K562 (cell line): Measurements from ENCODE around the gene HSD17B12. TPM values are rescaled to one million over a fixed set of nuclear protein-coding genes. Genes with fewer than 3 reads are reported as not detected.

ENCODE experiments used
- BRCA1 ChIP-seq, 2 experiments: fragments of 450-650 bp in 1 of 2; sonication (generic) in 1 of 2; formaldehyde crosslinking in 1 of 2; IDR thresholded peaks; 2 replicates each; pipeline versions ENCODE4 v1.5.0 to v1.6.1; 2017 to 2020; ENCODE audit warnings: mild to moderate bottlenecking in 1 of 2, missing genetic modification reagents in 1 of 2
- CC2D1A ChIP-seq: fragments of 450-650 bp; IDR thresholded peaks from 2 replicates; pipeline ENCODE4 v1.6.1; 2017; ENCODE audit warnings: mild to moderate bottlenecking
- DDX20 ChIP-seq: fragments of 450-650 bp; IDR thresholded peaks from 2 replicates; pipeline ENCODE4 v1.6.1; 2016; ENCODE audit warnings: missing genetic modification characterization, low read depth, mild to moderate bottlenecking, missing compliant biosample characterization, moderate library complexity
- DPF2 ChIP-seq: fragments of 450-650 bp; IDR thresholded peaks from 2 replicates; pipeline ENCODE4 v1.6.1; 2016
- EHMT2 ChIP-seq: fragments of 450-650 bp; IDR thresholded peaks from 2 replicates; pipeline ENCODE4 v1.6.1; 2018; ENCODE audit warnings: antibody characterized with exemption
- FOXK1 ChIP-seq: sonication (generic); formaldehyde crosslinking; IDR thresholded peaks from 2 replicates; pipeline ENCODE4 v1.8.0; 2022; ENCODE audit warnings: missing genetic modification reagents, mild to moderate bottlenecking, borderline replicate concordance
- MCM5 ChIP-seq: fragments of 450-650 bp; IDR thresholded peaks from 2 replicates; pipeline ENCODE4 v1.6.1; 2016; ENCODE audit warnings: low read depth
- NFIC ChIP-seq: fragments of 450-650 bp; IDR thresholded peaks from 2 replicates; pipeline ENCODE4 v1.6.1; 2017; ENCODE audit warnings: mild to moderate bottlenecking, inconsistent platforms
- POLR2G ChIP-seq: fragments of 200-400 bp; formaldehyde crosslinking; IDR thresholded peaks from 2 replicates; pipeline ENCODE4 v1.6.1; 2017; ENCODE audit warnings: low read depth, mild to moderate bottlenecking, antibody characterized with exemption, low read length, moderate library complexity
- RBBP5 ChIP-seq: fragments of 200-600 bp; sonication (generic); IDR thresholded peaks from 2 replicates; pipeline ENCODE4 v1.6.1; 2012; ENCODE audit warnings: borderline replicate concordance, mild to moderate bottlenecking, low read length, control low read depth, inconsistent platforms; ENCODE audit not compliant: insufficient read depth, poor library complexity, severe bottlenecking
- RBM15 ChIP-seq: fragments of 200-400 bp; formaldehyde crosslinking; IDR thresholded peaks from 2 replicates; pipeline ENCODE4 v1.6.1; 2018; ENCODE audit warnings: mild to moderate bottlenecking, low read length, moderate library complexity; ENCODE audit not compliant: insufficient read depth
- RCOR1 ChIP-seq, 2 experiments: IDR thresholded peaks; 2 replicates each; pipeline ENCODE4 v1.6.1; 2012; ENCODE audit warnings: low read depth in 2 of 2, low read length in 2 of 2, borderline replicate concordance in 1 of 2, improper control_type of control experiment in 1 of 2
- RFX1 ChIP-seq: fragments of 450-650 bp; IDR thresholded peaks from 2 replicates; pipeline ENCODE4 v1.6.1; 2016; ENCODE audit warnings: mild to moderate bottlenecking, moderate library complexity
- RFX7 ChIP-seq: fragments of 250-450 bp; sonication (Bioruptor Pico); IDR thresholded peaks from 2 replicates; pipeline ENCODE4 v1.5.1; 2021; ENCODE audit warnings: mild to moderate bottlenecking
- RNF2 ChIP-seq: sonication (generic); IDR thresholded peaks from 2 replicates; pipeline ENCODE4 v1.6.1; 2016
- ZBTB12 ChIP-seq: fragments of 250-450 bp; sonication (Bioruptor Pico); IDR thresholded peaks from 2 replicates; pipeline ENCODE4 v1.4.0; 2020
- ZNF24 ChIP-seq: fragments of 450-650 bp; IDR thresholded peaks from 2 replicates; pipeline ENCODE4 v1.6.1; 2016
- ZNF551 ChIP-seq: fragments of 250-450 bp; sonication (Bioruptor Pico); IDR thresholded peaks from 2 replicates; pipeline ENCODE4 v1.5.0; 2021; ENCODE audit warnings: mild to moderate bottlenecking, moderate library complexity
- ZNF707 ChIP-seq: fragments of 250-450 bp; sonication (Bioruptor Pico); conservative IDR thresholded peaks from 2 replicates; pipeline ENCODE4 v1.8.0; 2022; ENCODE audit warnings: inconsistent platforms, mild to moderate bottlenecking, moderate library complexity
- ZNF766 ChIP-seq: fragments of 200-800 bp; sonication (Bioruptor generic); conservative IDR thresholded peaks from 2 replicates; pipeline ENCODE4 v1.6.1; 2016; ENCODE audit warnings: missing genetic modification characterization, missing compliant biosample characterization
- polyA plus RNA-seq, 8 experiments: library from polyadenylated mRNA; depleted of rRNA in 4 of 8; stranded (reverse) in 5 of 8; unstranded in 3 of 8; fragments of >200 nt; fragmentation: Nextera tagmentation in 2 of 8; fragmentation: Illumina TruSeq in 1 of 8; extraction: Ambion mirVana in 2 of 8; extraction: Trizol in 1 of 8; gene quantifications; 2 replicates each; pipeline versions ENCODE4 v1.2.1 to v1.2.3, GENCODE V29; 2011 to 2014; ENCODE audit warnings: inconsistent platforms in 1 of 8, missing spikeins in 1 of 8
- total RNA-seq, 7 experiments: library from RNA; depleted of rRNA in 6 of 7; stranded (reverse); fragments of >200 nt in 6 of 7; fragmentation: Illumina TruSeq in 2 of 7; extraction: Trizol in 2 of 7; gene quantifications; 2 replicates each; pipeline versions ENCODE4 v1.2.1 to v1.2.3, GENCODE V29; 2011 to 2021; ENCODE audit warnings: low replicate concordance in 1 of 7
- TF ChIP-seq, protein P1 (sequence below): fragments of 450-650 bp; IDR thresholded peaks from 2 replicates; pipeline ENCODE4 v1.6.1; 2014; ENCODE audit warnings: low read depth, mild to moderate bottlenecking, moderate library complexity, borderline replicate concordance
- TF ChIP-seq, protein P2 (sequence below): fragments of 200-800 bp; sonication (Bioruptor generic); IDR thresholded peaks from 2 replicates; pipeline ENCODE4 v1.6.1; 2017; ENCODE audit warnings: missing genetic modification characterization, missing compliant biosample characterization
- TF ChIP-seq, protein P3 (sequence below): fragments of 200-400 bp; formaldehyde crosslinking; IDR thresholded peaks from 2 replicates; pipeline ENCODE4 v1.6.1; 2017; ENCODE audit warnings: mild to moderate bottlenecking, low read depth, low read length, moderate library complexity

HSD17B12 gene
- total and polyA plus RNA-seq, 9 of the 15 experiments (the other 6 are each of a cell fraction or from before 2014, with no cell fraction given): 9.1 to 34.5 (median 23.3) TPM

DNA sequence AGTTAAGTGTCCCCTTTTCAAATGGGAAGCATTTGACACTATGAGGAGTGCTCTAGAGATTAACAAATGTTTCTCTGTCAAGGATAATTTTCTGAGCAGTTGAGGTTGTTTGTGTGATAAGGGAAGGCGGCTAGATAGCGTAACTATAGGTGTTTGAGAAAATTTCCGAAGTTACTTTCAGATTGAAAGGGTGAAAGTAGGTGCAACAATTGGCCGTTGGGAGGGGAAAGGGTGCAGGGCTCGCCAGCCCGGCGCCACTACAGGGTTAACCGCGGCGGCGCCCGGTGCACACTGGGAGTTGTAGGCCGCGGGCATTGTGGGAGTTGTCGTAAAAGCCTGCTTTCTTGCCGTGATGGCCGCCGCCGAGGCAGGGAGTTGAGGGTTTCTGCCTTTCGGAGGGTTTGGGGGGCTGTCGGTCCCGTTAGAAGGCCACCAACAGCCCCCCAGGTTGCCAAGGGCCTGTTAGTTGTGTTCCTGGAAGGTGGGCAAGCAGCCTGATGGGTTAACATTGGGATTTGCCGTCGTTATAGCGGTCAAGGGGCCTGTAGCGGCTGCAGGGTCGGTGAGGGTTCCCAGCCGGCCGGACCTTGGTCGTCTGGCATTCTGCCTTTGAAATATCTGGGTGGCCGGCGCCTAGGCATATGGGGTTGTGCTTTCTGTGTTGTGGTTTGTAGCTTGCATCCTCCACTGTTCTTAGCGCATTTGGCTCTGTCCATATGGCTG lies 36.5 kb upstream of the HSD17B12 start (continued):
- peak; percentile 93 for TF ChIP-seq ZNF766 (CRISPR knock-in tag)
- peak in 1 of 2 experiments; percentile 41; a peak in 1 of 4 replicates for TF ChIP-seq RCOR1 (IDR thresholded peaks at IDR 0.05; ENCODE audit: borderline replicate concordance in 1 of 2, low read depth in 2 of 2, low read length in 2 of 2)
- no peak for TF ChIP-seq ZNF551 (CRISPR knock-in tag)
- TF ChIP-seq RBBP5: peak; percentile 63
- peak; percentile 62; the same call in 1 of the 2 replicates for TF ChIP-seq DPF2
- peak; percentile 64 for TF ChIP-seq CC2D1A
- TF ChIP-seq RNF2: peak; percentile 61
- TF ChIP-seq RBM15: no peak
- TF ChIP-seq POLR2G: peak; percentile 86
- TF ChIP-seq DDX20 (tag): no peak
- TF ChIP-seq ZNF707 (CRISPR knock-in tag): no peak
- no peak for TF ChIP-seq MCM5
- no peak for TF ChIP-seq FOXK1 (CRISPR knock-in tag)
- TF ChIP-seq ZBTB12 (CRISPR knock-in tag): no peak
- TF ChIP-seq RFX1: no peak
- TF ChIP-seq, protein P1, sequence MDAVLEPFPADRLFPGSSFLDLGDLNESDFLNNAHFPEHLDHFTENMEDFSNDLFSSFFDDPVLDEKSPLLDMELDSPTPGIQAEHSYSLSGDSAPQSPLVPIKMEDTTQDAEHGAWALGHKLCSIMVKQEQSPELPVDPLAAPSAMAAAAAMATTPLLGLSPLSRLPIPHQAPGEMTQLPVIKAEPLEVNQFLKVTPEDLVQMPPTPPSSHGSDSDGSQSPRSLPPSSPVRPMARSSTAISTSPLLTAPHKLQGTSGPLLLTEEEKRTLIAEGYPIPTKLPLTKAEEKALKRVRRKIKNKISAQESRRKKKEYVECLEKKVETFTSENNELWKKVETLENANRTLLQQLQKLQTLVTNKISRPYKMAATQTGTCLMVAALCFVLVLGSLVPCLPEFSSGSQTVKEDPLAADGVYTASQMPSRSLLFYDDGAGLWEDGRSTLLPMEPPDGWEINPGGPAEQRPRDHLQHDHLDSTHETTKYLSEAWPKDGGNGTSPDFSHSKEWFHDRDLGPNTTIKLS: peak; percentile 78; the same call in 1 of the 2 replicates
- TF ChIP-seq, protein P2, sequence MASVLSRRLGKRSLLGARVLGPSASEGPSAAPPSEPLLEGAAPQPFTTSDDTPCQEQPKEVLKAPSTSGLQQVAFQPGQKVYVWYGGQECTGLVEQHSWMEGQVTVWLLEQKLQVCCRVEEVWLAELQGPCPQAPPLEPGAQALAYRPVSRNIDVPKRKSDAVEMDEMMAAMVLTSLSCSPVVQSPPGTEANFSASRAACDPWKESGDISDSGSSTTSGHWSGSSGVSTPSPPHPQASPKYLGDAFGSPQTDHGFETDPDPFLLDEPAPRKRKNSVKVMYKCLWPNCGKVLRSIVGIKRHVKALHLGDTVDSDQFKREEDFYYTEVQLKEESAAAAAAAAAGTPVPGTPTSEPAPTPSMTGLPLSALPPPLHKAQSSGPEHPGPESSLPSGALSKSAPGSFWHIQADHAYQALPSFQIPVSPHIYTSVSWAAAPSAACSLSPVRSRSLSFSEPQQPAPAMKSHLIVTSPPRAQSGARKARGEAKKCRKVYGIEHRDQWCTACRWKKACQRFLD (CRISPR knock-in tag): peak; percentile 95
- no peak for TF ChIP-seq BRCA1 (IDR thresholded peaks at IDR 0.05)
- no peak for TF ChIP-seq BRCA1 (CRISPR knock-in tag; IDR thresholded peaks at IDR 0.05)
- TF ChIP-seq, protein P3, sequence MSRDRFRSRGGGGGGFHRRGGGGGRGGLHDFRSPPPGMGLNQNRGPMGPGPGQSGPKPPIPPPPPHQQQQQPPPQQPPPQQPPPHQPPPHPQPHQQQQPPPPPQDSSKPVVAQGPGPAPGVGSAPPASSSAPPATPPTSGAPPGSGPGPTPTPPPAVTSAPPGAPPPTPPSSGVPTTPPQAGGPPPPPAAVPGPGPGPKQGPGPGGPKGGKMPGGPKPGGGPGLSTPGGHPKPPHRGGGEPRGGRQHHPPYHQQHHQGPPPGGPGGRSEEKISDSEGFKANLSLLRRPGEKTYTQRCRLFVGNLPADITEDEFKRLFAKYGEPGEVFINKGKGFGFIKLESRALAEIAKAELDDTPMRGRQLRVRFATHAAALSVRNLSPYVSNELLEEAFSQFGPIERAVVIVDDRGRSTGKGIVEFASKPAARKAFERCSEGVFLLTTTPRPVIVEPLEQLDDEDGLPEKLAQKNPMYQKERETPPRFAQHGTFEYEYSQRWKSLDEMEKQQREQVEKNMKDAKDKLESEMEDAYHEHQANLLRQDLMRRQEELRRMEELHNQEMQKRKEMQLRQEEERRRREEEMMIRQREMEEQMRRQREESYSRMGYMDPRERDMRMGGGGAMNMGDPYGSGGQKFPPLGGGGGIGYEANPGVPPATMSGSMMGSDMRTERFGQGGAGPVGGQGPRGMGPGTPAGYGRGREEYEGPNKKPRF: no peak
- 0 out of 2 replicates have a peak, but pooled peaks have one; percentile 64 for TF ChIP-seq EHMT2
- TF ChIP-seq RFX7 (CRISPR knock-in tag): no peak
- no peak for TF ChIP-seq ZNF24
- 0 out of 2 replicates have a peak, but pooled peaks have one; percentile 28 for TF ChIP-seq NFIC
